H1 (cell line): ENCODE results near the gene IQCK. TPM values are rescaled to one million over a fixed set of nuclear protein-coding genes. Genes with fewer than 3 reads are reported as not detected.

Experiments
- CTCF ChIA-PET: fragments of 300-600 bp; sonication (Branson Sonifier 250); formaldehyde crosslinking; loops from one replicate; lab custom pipeline; 2021; ENCODE audit not compliant: partially characterized antibody; lab: Charles Lee
- POLR2A ChIA-PET: fragments of 300-600 bp; sonication (Branson Sonifier 250); formaldehyde crosslinking; loops from one replicate; lab custom pipeline; 2021; ENCODE audit warnings: inconsistent platforms; ENCODE audit not compliant: partially characterized antibody; lab: Charles Lee
- DNase-seq, 2 experiments: peaks; one replicate each; pipeline versions ENCODE4 v3.0.0 to v3.0.0-alpha.2; 2010 to 2022; ENCODE audit warnings: low spot score in 2 of 2, low read depth in 1 of 2, mixed read lengths in 1 of 2
- FAIRE-seq: peaks from 2 replicates; lab custom pipeline; 2011; peaks lifted over from hg19 to GRCh38; lab: Jason Lieb, UNC
- H2AFZ ChIP-seq: 2 replicates; pipeline ENCODE4 v1.8.1; 2012; ENCODE audit warnings: low read length, inconsistent platforms
- H2AK5ac ChIP-seq: 2 replicates; pipeline ENCODE4 v1.6.1; 2013; ENCODE audit warnings: low read depth, low read length
- H2BK120ac ChIP-seq: replicated peaks from 2 replicates; pipeline ENCODE3; 2013; ENCODE audit warnings: low read depth, low read length, inconsistent platforms
- H2BK12ac ChIP-seq: 2 replicates; pipeline ENCODE4 v1.6.1; 2013; ENCODE audit warnings: low read depth, low read length
- H2BK15ac ChIP-seq: 2 replicates; pipeline ENCODE4 v1.6.1; 2013; ENCODE audit warnings: low read length
- H2BK20ac ChIP-seq: 2 replicates; pipeline ENCODE4 v1.6.1; 2013; ENCODE audit warnings: low read length
- H2BK5ac ChIP-seq: 2 replicates; pipeline ENCODE4 v1.6.1; 2013; ENCODE audit warnings: low read depth, low read length
- H3K14ac ChIP-seq: 2 replicates; pipeline ENCODE4 v1.6.1; 2013; ENCODE audit warnings: inconsistent platforms; ENCODE audit not compliant: insufficient read length
- H3K18ac ChIP-seq: 2 replicates; pipeline ENCODE4 v1.6.1; 2013; ENCODE audit warnings: low read length; ENCODE audit errors: extremely low read depth
- H3K23ac ChIP-seq: 2 replicates; pipeline ENCODE4 v1.6.1; 2013; ENCODE audit warnings: inconsistent platforms; ENCODE audit not compliant: insufficient read length
- H3K23me2 ChIP-seq: 2 replicates; pipeline ENCODE4 v1.6.1; 2013; ENCODE audit warnings: low read depth, low read length
- H3K27ac ChIP-seq: 2 replicates; pipeline ENCODE4 v1.6.1; 2011; ENCODE audit warnings: low read depth, low read length, inconsistent platforms
- H3K27me3 ChIP-seq, 4 experiments: replicated peaks in 1 of 4; 1 replicate in 1 of 4; 2 replicates in 3 of 4; pipeline versions ENCODE4 v1.6.1 to v1.8.1; 2011 to 2013; ENCODE audit warnings: low read length in 3 of 4, mild to moderate bottlenecking in 3 of 4, inconsistent platforms in 2 of 4, mixed read lengths in 2 of 4, moderate library complexity in 1 of 4; ENCODE audit not compliant: control insufficient read depth in 3 of 4, insufficient read depth in 3 of 4; ENCODE audit errors: extremely low read depth in 1 of 4
- H3K36me3 ChIP-seq, 4 experiments: 2 replicates each; pipeline versions ENCODE4 v1.6.1 to v1.8.1; 2011 to 2013; ENCODE audit warnings: mild to moderate bottlenecking in 4 of 4, low read length in 3 of 4, moderate library complexity in 2 of 4, control low read depth in 1 of 4, inconsistent platforms in 1 of 4; ENCODE audit not compliant: insufficient read depth in 4 of 4, control insufficient read depth in 2 of 4
- H3K4ac ChIP-seq: replicated peaks from 2 replicates; pipeline ENCODE3; 2013; ENCODE audit warnings: low read length, low read depth, mixed read lengths, inconsistent platforms; ENCODE audit not compliant: insufficient read length
- H3K4me1 ChIP-seq, 4 experiments: replicated peaks in 1 of 4; 1 replicate in 1 of 4; 2 replicates in 3 of 4; pipeline versions ENCODE4 v1.6.1 to v1.8.1; 2011 to 2013; ENCODE audit warnings: low read length in 3 of 4, inconsistent platforms in 2 of 4, mixed read lengths in 1 of 4; ENCODE audit not compliant: insufficient read depth in 4 of 4, control insufficient read depth in 3 of 4
- H3K4me2 ChIP-seq, 2 experiments: 2 replicates each; pipeline versions ENCODE4 v1.6.1 to v1.8.1; 2011 to 2013; ENCODE audit warnings: low read depth in 2 of 2, low read length in 2 of 2, control low read depth in 1 of 2, inconsistent platforms in 1 of 2, mild to moderate bottlenecking in 1 of 2; ENCODE audit not compliant: insufficient read depth in 1 of 2
- H3K4me3 ChIP-seq, 4 experiments: fragments of 200-600, 300-600 bp in 1 of 4; sonication (generic), shearing (Covaris generic), sonication (Bioruptor Twin) in 1 of 4; 2 replicates each; pipeline versions ENCODE4 v1.5.1 to v1.8.1; 2011 to 2016; ENCODE audit warnings: low read length in 4 of 4, low read depth in 3 of 4, control low read depth in 2 of 4, inconsistent platforms in 2 of 4, mild to moderate bottlenecking in 2 of 4, mixed read lengths in 1 of 4, moderate library complexity in 1 of 4; ENCODE audit not compliant: insufficient read depth in 2 of 4; ENCODE audit errors: extremely low read depth in 1 of 4
- H3K56ac ChIP-seq: replicated peaks from 2 replicates; pipeline ENCODE3; 2013; ENCODE audit warnings: low read depth, mild to moderate bottlenecking, mixed read lengths, low read length, inconsistent platforms; ENCODE audit not compliant: insufficient read length
- H3K79me1 ChIP-seq: 2 replicates; pipeline ENCODE4 v1.6.1; 2013; ENCODE audit warnings: low read depth, low read length, control low read depth
- H3K79me2 ChIP-seq, 2 experiments: 2 replicates each; pipeline versions ENCODE4 v1.6.1 to v1.8.1; 2012 to 2013; ENCODE audit warnings: low read length in 2 of 2, mild to moderate bottlenecking in 2 of 2, inconsistent platforms in 1 of 2; ENCODE audit not compliant: insufficient read depth in 2 of 2, control insufficient read depth in 1 of 2
- H3K9ac ChIP-seq, 4 experiments: replicated peaks in 1 of 4; 1 replicate in 1 of 4; 2 replicates in 3 of 4; pipeline versions ENCODE4 v1.6.1 to v1.8.1; 2011 to 2013; ENCODE audit warnings: low read depth in 3 of 4, low read length in 3 of 4, control low read depth in 2 of 4, mild to moderate bottlenecking in 2 of 4, moderate library complexity in 2 of 4, inconsistent platforms in 1 of 4; ENCODE audit errors: extremely low read depth in 1 of 4
- H3K9me3 ChIP-seq, 2 experiments: 2 replicates each; pipeline versions ENCODE4 v1.6.1 to v1.8.1; 2012 to 2013; ENCODE audit warnings: mild to moderate bottlenecking in 2 of 2, moderate library complexity in 2 of 2, control low read depth in 1 of 2, inconsistent platforms in 1 of 2, low read depth in 1 of 2, low read length in 1 of 2, mixed read lengths in 1 of 2; ENCODE audit not compliant: insufficient read depth in 2 of 2
- H4K20me1 ChIP-seq, 2 experiments: replicated peaks in 1 of 2; 2 replicates each; pipeline versions ENCODE3 to v1.8.1; 2011 to 2013; ENCODE audit warnings: inconsistent platforms in 2 of 2, low read length in 2 of 2, mild to moderate bottlenecking in 1 of 2; ENCODE audit not compliant: insufficient read depth in 2 of 2, control insufficient read depth in 1 of 2
- H4K5ac ChIP-seq: 2 replicates; pipeline ENCODE4 v1.6.1; 2013; ENCODE audit warnings: low read length, low read depth, mixed read lengths, inconsistent platforms; ENCODE audit not compliant: insufficient read length
- H4K8ac ChIP-seq: 2 replicates; pipeline ENCODE4 v1.8.0; 2013; ENCODE audit warnings: mild to moderate bottlenecking, moderate library complexity, low read length, inconsistent platforms; ENCODE audit not compliant: insufficient read depth; ENCODE audit errors: extremely low read depth
- H4K91ac ChIP-seq: replicated peaks from 2 replicates; pipeline ENCODE3; 2013; ENCODE audit warnings: low read length, mixed read lengths, inconsistent platforms; ENCODE audit not compliant: insufficient read length
- CTBP2 ChIP-seq: IDR thresholded peaks from 2 replicates; pipeline ENCODE4 v1.7.0; 2011; ENCODE audit warnings: borderline replicate concordance, mild to moderate bottlenecking, moderate library complexity, mixed read lengths, low read length; ENCODE audit not compliant: insufficient read depth, insufficient read length
- EZH2 ChIP-seq: fragments of 200-600 bp; sonication (generic); IDR thresholded peaks from 2 replicates; pipeline ENCODE4 v1.7.1; 2012; ENCODE audit warnings: low read depth, mild to moderate bottlenecking, moderate library complexity, low read length, inconsistent platforms; ENCODE audit not compliant: severe bottlenecking
- FOSL1 ChIP-seq: IDR thresholded peaks from 2 replicates; pipeline ENCODE4 v1.6.1; 2011; ENCODE audit warnings: mild to moderate bottlenecking, low read depth, low read length, moderate library complexity; ENCODE audit not compliant: insufficient read depth
- HDAC6 ChIP-seq: IDR thresholded peaks from one replicate; pipeline ENCODE4 v1.7.1; 2012; ENCODE audit warnings: low read depth, mild to moderate bottlenecking, inconsistent platforms, low read length, moderate library complexity
- KDM4A ChIP-seq: IDR thresholded peaks from one replicate; pipeline ENCODE4 v1.7.1; 2012; ENCODE audit warnings: low read depth, mild to moderate bottlenecking, moderate library complexity, low read length, inconsistent platforms; ENCODE audit not compliant: severe bottlenecking
- MAFK ChIP-seq: IDR thresholded peaks from 2 replicates; pipeline ENCODE4 v1.6.1; 2012; ENCODE audit warnings: low read depth, mild to moderate bottlenecking, improper control_type of control experiment, low read length
- POLR2A ChIP-seq, 2 experiments: IDR thresholded peaks; 1 replicate in 1 of 2; 2 replicates in 1 of 2; pipeline ENCODE4 v1.6.1; 2011; ENCODE audit warnings: low read depth in 2 of 2, low read length in 2 of 2, mild to moderate bottlenecking in 2 of 2; ENCODE audit errors: control extremely low read depth in 1 of 2
- RFX5 ChIP-seq: IDR thresholded peaks from 2 replicates; pipeline ENCODE4 v1.6.1; 2011; ENCODE audit warnings: low read depth, low read length, improper control_type of control experiment, borderline replicate concordance
- TAF1 ChIP-seq: IDR thresholded peaks from 2 replicates; pipeline ENCODE4 v1.6.1; 2011; ENCODE audit warnings: mild to moderate bottlenecking, low read depth, low read length
- WGBS, 2 experiments: shearing (Covaris generic) in 1 of 2; methylation state at CpG; one replicate each; pipeline versions ENCODE4 v1.1.6 to v1.1.7; 2013 to 2015; ENCODE audit warnings: low lambda C conversion rate in 2 of 2, mixed read lengths in 2 of 2, inconsistent platforms in 1 of 2, low coverage in 1 of 2, missing lambda C conversion rate in 1 of 2; ENCODE audit not compliant: insufficient replicate concordance in 2 of 2, insufficient coverage in 1 of 2, insufficient read length in 1 of 2; ENCODE audit errors: extremely low coverage in 1 of 2, missing lambda C conversion rate in 1 of 2; 5-methylcytosine and 5-hydroxymethylcytosine counted together
- polyA plus RNA-seq, 7 experiments: library from polyadenylated mRNA; depleted of rRNA in 3 of 7; stranded (reverse) in 5 of 7; unstranded in 2 of 7; fragments of >200 nt in 5 of 7; fragments of 200-250 nt in 2 of 7; gene quantifications; 1 replicate in 5 of 7; 2 replicates in 1 of 7; 4 replicates in 1 of 7; pipeline versions ENCODE4 v1.2.1 to v1.2.3, GENCODE V29; 2011 to 2013; ENCODE audit warnings: missing spikeins in 2 of 7, mixed read lengths in 2 of 7
- total RNA-seq: library from RNA; stranded (reverse); fragmentation: NEBNext Ultra II Directional; extraction: Animal tissue kit (Norgen Biotek cat#: 25700); gene quantifications from 2 replicates; pipeline ENCODE4 v1.2.1, GENCODE V29; 2021

Gene IQCK
- total and polyA plus RNA-seq, 2 of the 8 experiments (the other 6 are each of a cell fraction or from before 2014, with no cell fraction given) = 6.2 to 9.3 TPM

- Histone ChIP-seq H3K23ac (no peak overlapping the region), H4K8ac (peak overlapping the region; percentile 90; the same call in 1 of the 2 replicates), H3K9me3 (no peaks in the 10 kb centered on the region), H3K4me2 (peak overlapping the region; percentile 61 to 88), H3K18ac (peak overlapping the region; percentile 91), H4K91ac (peak overlapping the region; percentile 96), H3K36me3 (peaks cover 12 to 56% (median 19%) of the 10 kb centered on the region in 4 experiments; a peak in 7 of 8 replicates), H3K23me2 (peaks cover 7% of the 10 kb centered on the region), H3K14ac (no peak overlapping the region), H3K9ac (peak overlapping the region in 1 of 4 experiments; percentile 55; a peak in 1 of 7 replicates), H2BK12ac (peak overlapping the region; percentile 86), H3K27me3 (no peaks in the 10 kb centered on the region), H3K4ac (peak overlapping the region; percentile 19), H2BK5ac (peak overlapping the region; percentile 94), H2AFZ (no peak overlapping the region), H3K4me3 (peak overlapping the region in 1 of 4 experiments; percentile 49; a peak in 1 of 8 replicates), H2BK120ac (peak overlapping the region; percentile 58), H4K5ac (peak overlapping the region; percentile 41), H3K27ac (peak overlapping the region; percentile 83), H4K20me1 (no peaks in the 10 kb centered on the region), H3K4me1 (peaks cover 19 to 47% (median 41%) of the 10 kb centered on the region in 4 experiments), H2BK20ac (peak overlapping the region; percentile 57; the same call in 1 of the 2 replicates), H2AK5ac (peak overlapping the region; percentile 42), H3K56ac (peak overlapping the region; percentile 50), H2BK15ac (no peak overlapping the region), H3K79me1 (peaks cover 2% of the 10 kb centered on the region; the same call in 1 of the 2 replicates), H3K79me2 (peaks cover 0 to 20% of the 10 kb centered on the region in 2 experiments; a peak in 2 of 4 replicates)
- CTCF ChIA-PET = interaction anchor here (1.3 kb wide), 2 partner anchors 22 to 48 kb away, joined by 3 to 4 read pairs; no protein-coding TSS in a partner anchor
- TF ChIP-seq HDAC6 (no peak), FOSL1 (no peak), CTBP2 (no peak), EZH2 (no peak), TAF1 (no peak), RFX5 (no peak), MAFK (no peak), KDM4A (no peak), POLR2A (IDR thresholded peaks at IDR 0.05; ENCODE audit: control extremely low read depth in 1 of 2, low read depth in 2 of 2, low read length in 2 of 2) (peak in 1 of 2 experiments; percentile 52; a peak in 2 of 3 replicates)
- no peak for DNase-seq
- 76% methylated on average over 4 of the region's 4 CpGs; no CpG with 5 or more reads in 1 of the 2 experiments for WGBS, 2 experiments
- POLR2A ChIA-PET = interaction anchor here (0.9 to 9.2 kb wide), 7 partner anchors 9 to 146 kb away, joined by 3 to 114 read pairs (median 9); partner anchors contain the start of genes GPRC5B, IQCK and KNOP1
- no peak for FAIRE-seq
Measured at GRCh38 chr16:19859603-19860002, 141.5 kb downstream of the IQCK start.
